Mesendoderm (in vitro differentiated cells): Measurements from ENCODE around the gene PHETA1. TPM values are rescaled to one million over a fixed set of nuclear protein-coding genes. Genes with fewer than 3 reads are reported as not detected.
A peak's percentile ranks its signal among the peaks of the same experiment; 100 is the strongest.

Source experiments
- DNase-seq: peaks from one replicate; pipeline ENCODE4 v3.0.0; 2013
- H2AK5ac ChIP-seq: 2 replicates; pipeline ENCODE4 v1.6.1; 2013; ENCODE audit warnings: low read length, inconsistent platforms
- H2BK120ac ChIP-seq: 2 replicates; pipeline ENCODE4 v1.6.1; 2013; ENCODE audit warnings: low read depth, mild to moderate bottlenecking, low read length, moderate library complexity, mixed read lengths
- H2BK15ac ChIP-seq: replicated peaks from 2 replicates; pipeline ENCODE4 v1.6.1; 2013; ENCODE audit warnings: low read depth, mild to moderate bottlenecking, moderate library complexity
- H2BK5ac ChIP-seq: 2 replicates; pipeline ENCODE4 v1.6.1; 2013; ENCODE audit warnings: low read length, inconsistent platforms
- H3K18ac ChIP-seq: 2 replicates; pipeline ENCODE4 v1.6.1; 2013; ENCODE audit warnings: mild to moderate bottlenecking, low read length, mixed read lengths
- H3K23ac ChIP-seq: one replicate; pipeline ENCODE4 v1.6.1; 2013; ENCODE audit warnings: low read length
- H3K27ac ChIP-seq: 2 replicates; pipeline ENCODE4 v1.5.1; 2013; ENCODE audit warnings: low read depth, mild to moderate bottlenecking, inconsistent platforms, low read length, moderate library complexity
- H3K27me3 ChIP-seq: 2 replicates; pipeline ENCODE4 v1.6.1; 2013; ENCODE audit warnings: low read length, control low read depth, mild to moderate bottlenecking, inconsistent platforms; ENCODE audit not compliant: insufficient read depth, poor library complexity
- H3K36me3 ChIP-seq: 2 replicates; pipeline ENCODE4 v1.6.1; 2013; ENCODE audit warnings: low read length, inconsistent platforms; ENCODE audit not compliant: control insufficient read depth, insufficient read depth
- H3K4ac ChIP-seq: one replicate; pipeline ENCODE4 v1.6.1; 2013; ENCODE audit warnings: low read depth, mild to moderate bottlenecking, low read length, moderate library complexity
- H3K4me1 ChIP-seq: 2 replicates; pipeline ENCODE4 v1.6.1; 2013; ENCODE audit warnings: low read depth, low read length, inconsistent platforms; ENCODE audit not compliant: control insufficient read depth
- H3K4me2 ChIP-seq: 2 replicates; pipeline ENCODE4 v1.6.1; 2013; ENCODE audit warnings: low read length
- H3K4me3 ChIP-seq: 2 replicates; pipeline ENCODE4 v1.5.1; 2013; ENCODE audit warnings: mild to moderate bottlenecking, low read length
- H3K56ac ChIP-seq: one replicate; pipeline ENCODE4 v1.6.1; 2013; ENCODE audit warnings: low read length
- H3K79me1 ChIP-seq: 2 replicates; pipeline ENCODE4 v1.6.1; 2013; ENCODE audit warnings: low read length, inconsistent platforms
- H3K79me2 ChIP-seq: 2 replicates; pipeline ENCODE4 v1.6.1; 2013; ENCODE audit warnings: mild to moderate bottlenecking, low read length; ENCODE audit not compliant: control insufficient read depth, insufficient read depth
- H3K9ac ChIP-seq: 2 replicates; pipeline ENCODE4 v1.6.1; 2013; ENCODE audit warnings: low read length, inconsistent platforms
- H4K5ac ChIP-seq: one replicate; pipeline ENCODE4 v1.6.1; 2013; ENCODE audit warnings: low read length
- H4K8ac ChIP-seq: one replicate; pipeline ENCODE4 v1.6.1; 2013; ENCODE audit warnings: low read depth, mild to moderate bottlenecking, control low read depth, low read length, moderate library complexity
- WGBS: extraction: QIAGEN DNeasy Blood & Tissue Kit; methylation state at CpG from one replicate; pipeline ENCODE4 v1.1.7; 2013; ENCODE audit warnings: low lambda C conversion rate, missing lambda C conversion rate; ENCODE audit not compliant: insufficient coverage; ENCODE audit errors: extremely low coverage; 5-methylcytosine and 5-hydroxymethylcytosine counted together
- polyA plus RNA-seq, 2 experiments: library from polyadenylated mRNA; stranded (reverse); fragments of 200-250 nt; gene quantifications; one replicate each; pipeline ENCODE4 v1.2.3, GENCODE V29; 2013

Gene PHETA1, protein sequence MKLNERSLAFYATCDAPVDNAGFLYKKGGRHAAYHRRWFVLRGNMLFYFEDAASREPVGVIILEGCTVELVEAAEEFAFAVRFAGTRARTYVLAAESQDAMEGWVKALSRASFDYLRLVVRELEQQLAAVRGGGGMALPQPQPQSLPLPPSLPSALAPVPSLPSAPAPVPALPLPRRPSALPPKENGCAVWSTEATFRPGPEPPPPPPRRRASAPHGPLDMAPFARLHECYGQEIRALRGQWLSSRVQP
- polyA plus RNA-seq (2013, experiment 1 of 2): 4.4 TPM
- 4.3 TPM for polyA plus RNA-seq (2013, experiment 2 of 2)

DNA sequence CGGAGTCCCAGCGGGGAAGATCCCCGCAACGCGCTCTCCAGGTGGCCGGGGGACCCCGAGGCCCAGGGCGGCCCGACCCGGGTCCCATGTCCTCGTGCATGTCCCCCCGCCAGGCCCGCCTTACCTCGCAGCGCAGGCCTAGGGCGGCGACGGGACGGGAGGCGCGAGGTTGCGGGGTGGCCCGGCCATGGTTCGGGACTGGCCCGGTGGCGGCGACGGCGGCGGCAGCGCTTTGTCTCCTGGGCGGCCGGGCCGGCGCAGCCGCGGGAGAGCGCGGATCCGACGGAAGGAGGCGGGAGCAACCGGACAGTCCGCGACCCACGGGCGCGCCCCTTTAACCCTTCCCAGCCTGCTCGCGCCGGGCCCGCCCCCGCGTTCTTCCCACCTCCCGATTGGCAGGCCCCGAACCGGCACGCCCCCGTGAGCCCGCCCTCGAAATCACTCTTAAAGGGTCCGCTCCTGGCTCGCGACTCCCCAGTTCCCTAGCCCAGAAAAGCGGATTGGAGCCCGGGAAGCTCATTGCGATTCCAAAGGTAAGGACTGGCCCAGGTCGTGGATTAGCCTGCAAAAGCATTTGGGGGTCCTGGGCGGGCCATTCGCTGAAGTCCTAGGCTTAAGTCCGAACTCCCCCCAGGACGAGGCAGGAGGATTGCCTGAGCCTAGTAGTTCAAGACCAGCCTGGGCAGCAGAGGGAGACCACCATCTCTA is at the start of gene PHETA1:
Gene PHETA1, minus strand, starts transcription at position 308 of the 708 bp plus-strand sequence. CDS start 5,668 bp downstream, outside the sequence.
- no CpG with 5 or more reads among the region's 72 CpGs for WGBS
- no peak within 1 kb of the TSS for H2BK120ac ChIP-seq
- no peaks in the 10 kb centered on the region for H3K36me3 ChIP-seq
- H3K27ac ChIP-seq: no peak within 1 kb of the TSS
- no peaks in the 10 kb centered on the region for H3K79me1 ChIP-seq
- H3K4me1 ChIP-seq: peaks cover 5% of the 10 kb centered on the region
- H3K9ac ChIP-seq: peak within 1 kb of the TSS; percentile 85
- H3K4me2 ChIP-seq: peak within 1 kb of the TSS; percentile 87
- peak within 1 kb of the TSS; percentile 74 for H3K4me3 ChIP-seq
- peak within 1 kb of the TSS; percentile 98 for H3K56ac ChIP-seq
- H3K27me3 ChIP-seq: no peaks in the 10 kb centered on the region
- H3K23ac ChIP-seq: no peak within 1 kb of the TSS
- no peak within 1 kb of the TSS for H2BK5ac ChIP-seq
- H3K4ac ChIP-seq: peak within 1 kb of the TSS; percentile 49
- H2BK15ac ChIP-seq: no peak within 1 kb of the TSS
- no peak within 1 kb of the TSS for H4K8ac ChIP-seq
- H2AK5ac ChIP-seq: no peak within 1 kb of the TSS
- H4K5ac ChIP-seq: no peak within 1 kb of the TSS
- no peaks in the 10 kb centered on the region for H3K79me2 ChIP-seq
- peak within 1 kb of the TSS; percentile 43 for H3K18ac ChIP-seq
- DNase-seq: peak; percentile 86

DNA sequence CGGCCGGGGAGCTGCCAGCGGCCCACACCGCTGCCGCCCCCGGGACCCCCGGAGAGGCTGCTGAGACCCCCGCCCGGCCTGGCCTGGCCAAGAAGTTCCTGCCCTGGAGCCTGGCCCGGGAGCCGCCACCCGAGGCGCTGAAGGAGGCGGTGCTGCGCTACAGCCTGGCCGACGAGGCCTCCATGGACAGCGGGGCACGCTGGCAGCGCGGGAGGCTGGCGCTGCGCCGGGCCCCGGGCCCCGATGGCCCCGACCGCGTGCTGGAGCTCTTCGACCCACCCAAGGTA is 49.6 kb upstream of the PHETA1 start:
- no peak overlapping the region for H3K4me2 ChIP-seq
- no peak overlapping the region for H3K27ac ChIP-seq
- no peaks in the 10 kb centered on the region for H3K27me3 ChIP-seq
- H3K4me1 ChIP-seq: peaks cover 5% of the 10 kb centered on the region
- peaks cover 20% of the 10 kb centered on the region for H3K79me1 ChIP-seq
- H2BK5ac ChIP-seq: no peak overlapping the region
- H3K79me2 ChIP-seq: peaks cover 35% of the 10 kb centered on the region
- H3K36me3 ChIP-seq: peaks cover 7% of the 10 kb centered on the region
- H4K8ac ChIP-seq: no peak overlapping the region
- H3K23ac ChIP-seq: no peak overlapping the region
- H2AK5ac ChIP-seq: no peak overlapping the region
- H2BK120ac ChIP-seq: no peak overlapping the region
- H4K5ac ChIP-seq: no peak overlapping the region
- no peak overlapping the region for H2BK15ac ChIP-seq
- H3K4me3 ChIP-seq: no peak overlapping the region
- WGBS: no CpG with 5 or more reads among the region's 30 CpGs
- H3K18ac ChIP-seq: no peak overlapping the region
- H3K56ac ChIP-seq: no peak overlapping the region
- no peak overlapping the region for H3K4ac ChIP-seq
- no peak overlapping the region for H3K9ac ChIP-seq
- no peak for DNase-seq

DNA sequence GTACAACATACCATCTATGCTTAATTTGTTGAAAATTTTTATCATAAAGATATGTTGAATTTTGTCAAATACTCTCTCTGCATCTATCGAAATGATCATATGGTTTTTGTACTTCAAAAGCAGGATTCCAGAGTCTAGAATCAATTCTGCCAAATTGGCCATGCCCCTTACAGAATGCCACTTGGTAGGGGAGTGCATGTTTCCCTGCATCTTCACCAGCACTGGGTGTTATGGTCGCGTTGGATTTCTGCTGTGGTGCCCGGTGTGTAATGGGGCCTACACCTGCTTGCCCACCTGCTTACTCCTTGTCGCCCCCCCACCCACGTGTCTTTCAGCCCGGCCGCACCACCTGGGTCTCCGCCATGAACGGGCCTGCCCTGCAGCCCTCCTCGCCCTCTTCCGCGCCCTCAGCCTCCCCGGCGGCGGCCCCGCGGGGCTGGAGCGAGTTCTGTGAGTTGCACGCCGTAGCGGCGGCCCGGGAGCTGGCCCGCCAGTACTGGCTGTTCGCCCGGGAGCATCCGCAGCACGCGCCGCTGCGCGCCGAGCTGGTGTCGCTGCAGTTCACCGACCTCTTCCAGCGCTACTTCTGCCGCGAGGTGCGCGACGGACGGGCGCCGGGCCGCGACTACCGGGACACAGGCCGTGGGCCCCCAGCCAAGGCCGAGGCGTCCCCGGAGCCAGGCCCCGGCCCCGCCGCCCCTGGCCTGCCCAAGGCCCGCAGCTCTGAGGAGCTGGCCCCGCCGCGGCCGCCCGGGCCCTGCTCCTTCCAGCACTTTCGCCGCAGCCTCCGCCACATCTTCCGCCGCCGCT is 49.1 kb upstream of the PHETA1 start:
- peaks cover 40% of the 10 kb centered on the region for H3K79me2 ChIP-seq
- no peak overlapping the region for H2BK5ac ChIP-seq
- no peak overlapping the region for H3K27ac ChIP-seq
- H3K36me3 ChIP-seq: peaks cover 7% of the 10 kb centered on the region
- no peak overlapping the region for H4K5ac ChIP-seq
- peaks cover 22% of the 10 kb centered on the region for H3K79me1 ChIP-seq
- H3K4me1 ChIP-seq: peaks cover 10% of the 10 kb centered on the region
- no peak overlapping the region for H3K56ac ChIP-seq
- H3K9ac ChIP-seq: no peak overlapping the region
- H2BK120ac ChIP-seq: no peak overlapping the region
- H4K8ac ChIP-seq: no peak overlapping the region
- H3K27me3 ChIP-seq: no peaks in the 10 kb centered on the region
- WGBS: no CpG with 5 or more reads among the region's 67 CpGs
- H3K4ac ChIP-seq: no peak overlapping the region
- H3K18ac ChIP-seq: no peak overlapping the region
- DNase-seq: no peak
- no peak overlapping the region for H2AK5ac ChIP-seq
- no peak overlapping the region for H3K4me3 ChIP-seq
- no peak overlapping the region for H3K23ac ChIP-seq
- H2BK15ac ChIP-seq: no peak overlapping the region
- H3K4me2 ChIP-seq: no peak overlapping the region

DNA sequence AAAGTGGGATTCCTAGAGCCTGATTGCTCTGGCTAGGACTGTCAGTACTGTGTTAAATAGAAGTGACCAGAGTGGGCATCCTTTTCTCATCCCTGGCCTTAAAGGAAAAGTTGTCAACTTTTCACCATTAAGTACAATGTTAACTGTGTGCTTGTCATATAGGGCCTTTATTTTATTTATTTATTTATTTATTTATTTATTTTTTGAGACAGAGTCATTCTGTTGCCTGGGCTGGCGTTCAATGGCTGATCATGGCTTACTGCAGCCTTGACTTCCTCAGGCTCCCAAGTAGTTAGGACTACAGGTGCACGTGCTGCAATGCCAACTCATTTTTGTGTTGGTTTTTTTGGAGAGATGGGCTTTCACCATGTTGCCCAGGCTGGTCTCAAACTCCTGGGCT is 48.4 kb upstream of the PHETA1 start:
- Histone ChIP-seq H4K8ac (no peak overlapping the region), H3K23ac (no peak overlapping the region), H3K36me3 (peaks cover 7% of the 10 kb centered on the region), H2AK5ac (no peak overlapping the region), H3K9ac (no peak overlapping the region), H3K18ac (no peak overlapping the region), H3K4me2 (no peak overlapping the region), H4K5ac (no peak overlapping the region), H3K56ac (no peak overlapping the region), H3K4me3 (no peak overlapping the region), H3K79me2 (peaks cover 42% of the 10 kb centered on the region), H2BK120ac (no peak overlapping the region), H3K4me1 (peaks cover 15% of the 10 kb centered on the region), H2BK5ac (no peak overlapping the region), H3K27ac (no peak overlapping the region), H3K4ac (no peak overlapping the region), H2BK15ac (no peak overlapping the region), H3K27me3 (no peaks in the 10 kb centered on the region), H3K79me1 (peaks cover 25% of the 10 kb centered on the region)
- no CpG with 5 or more reads among the region's 2 CpGs for WGBS
- no peak for DNase-seq

DNA sequence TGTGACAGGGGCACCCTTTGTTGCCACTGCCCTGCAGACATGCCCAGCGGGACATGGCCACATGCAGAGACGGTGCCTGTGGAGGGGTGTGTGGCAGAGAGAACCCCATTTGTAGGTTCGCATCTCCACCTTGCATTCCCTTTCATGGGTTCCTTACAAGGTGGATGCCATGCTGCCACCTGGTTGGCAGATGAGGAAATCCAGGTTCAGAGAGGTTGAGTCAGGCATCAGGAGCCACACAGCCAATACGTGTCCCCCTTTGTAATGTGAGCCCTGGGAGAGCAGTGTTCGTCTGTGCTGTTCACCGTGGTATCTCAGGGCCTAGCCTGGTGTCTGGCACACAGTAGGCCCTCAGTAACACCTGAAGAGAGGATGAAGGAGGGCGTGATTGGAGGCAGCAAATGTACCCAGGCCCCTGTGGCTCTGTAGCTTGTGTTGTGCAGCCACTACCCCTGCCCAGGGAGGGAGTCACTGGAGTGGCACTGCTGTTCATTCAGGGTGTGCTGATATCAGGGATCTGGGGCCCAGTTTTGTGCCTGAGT is 45.9 kb upstream of the PHETA1 start:
- H3K56ac ChIP-seq: no peak overlapping the region
- H2BK15ac ChIP-seq: no peak overlapping the region
- no peak overlapping the region for H3K27ac ChIP-seq
- H4K5ac ChIP-seq: no peak overlapping the region
- no CpG with 5 or more reads among the region's 7 CpGs for WGBS
- peaks cover 4% of the 10 kb centered on the region for H3K36me3 ChIP-seq
- H2BK5ac ChIP-seq: no peak overlapping the region
- H3K27me3 ChIP-seq: no peaks in the 10 kb centered on the region
- no peak for DNase-seq
- H4K8ac ChIP-seq: no peak overlapping the region
- no peak overlapping the region for H2BK120ac ChIP-seq
- no peak overlapping the region for H3K4me2 ChIP-seq
- H3K4me1 ChIP-seq: peaks cover 31% of the 10 kb centered on the region
- no peak overlapping the region for H2AK5ac ChIP-seq
- H3K79me1 ChIP-seq: peaks cover 28% of the 10 kb centered on the region
- H3K4me3 ChIP-seq: no peak overlapping the region
- H3K23ac ChIP-seq: no peak overlapping the region
- no peak overlapping the region for H3K9ac ChIP-seq
- no peak overlapping the region for H3K18ac ChIP-seq
- H3K79me2 ChIP-seq: peaks cover 59% of the 10 kb centered on the region
- no peak overlapping the region for H3K4ac ChIP-seq
